GM19397 (cell line): ENCODE data around the gene NUDT7.
A peak's percentile ranks its signal among the peaks of the same experiment; 100 is the strongest.

Experiments used
- ATAC-seq: cut with Tn5 transposase; IDR thresholded peaks from one replicate; pipeline ENCODE4 v1.9.1; 2021; ENCODE audit warnings: mild to moderate bottlenecking, moderate library complexity; ENCODE audit not compliant: unreplicated experiment

The NUDT7 gene

GRCh38 chr16:77723108-77723514 lies 797 bp downstream of the NUDT7 start:
- ATAC-seq, result peak; percentile 4

- ATAC-seq, result no peak
Measured at GRCh38 chr16:77724174-77724573, 1.9 kb downstream of the NUDT7 start.

GRCh38 chr16:77729951-77730350 lies 7.6 kb downstream of the NUDT7 start:
- ATAC-seq, result no peak

GRCh38 chr16:77732241-77732946 lies 10.1 kb downstream of the NUDT7 start:
- ATAC-seq, result no peak

DNA sequence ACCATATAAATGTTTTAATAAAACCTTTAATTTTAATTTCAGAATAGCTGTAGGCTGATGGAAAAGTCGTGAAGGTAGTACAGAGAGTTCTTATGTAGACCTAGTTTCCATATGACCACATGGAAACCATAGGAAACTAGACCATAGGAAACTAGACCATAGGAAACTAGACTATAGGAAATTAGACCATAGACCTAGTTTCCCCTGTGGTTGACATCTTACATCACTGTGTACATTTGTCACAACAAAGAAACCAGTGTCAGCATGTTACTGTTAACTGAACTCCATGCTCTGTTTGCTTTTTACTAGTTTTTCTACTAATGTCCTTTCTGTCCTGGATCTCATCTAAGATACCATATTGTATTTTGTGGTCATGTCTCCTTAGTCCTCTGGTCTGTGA lies 14.6 kb downstream of the NUDT7 start:
- ATAC-seq, result no peak

GRCh38 chr16:77738706-77739558 lies 16.6 kb downstream of the NUDT7 start:
- ATAC-seq, result no peak

DNA sequence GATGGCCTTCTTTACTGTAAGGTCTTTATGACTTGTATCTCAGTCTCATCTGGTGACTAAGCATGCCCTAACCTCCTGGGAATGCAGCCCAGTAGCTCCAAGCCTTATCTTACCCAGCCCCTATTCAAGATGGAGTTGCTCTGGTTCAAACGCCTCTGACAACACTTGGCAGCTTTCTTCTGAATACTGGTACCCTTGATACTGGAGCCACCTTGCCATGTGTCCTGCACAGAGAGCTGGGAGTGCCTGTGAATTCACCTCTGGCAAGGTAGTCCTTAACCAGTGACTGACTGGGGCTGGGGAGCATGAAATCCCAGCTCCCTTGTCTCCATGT lies 17.2 kb downstream of the NUDT7 start:
- no peak for ATAC-seq

DNA sequence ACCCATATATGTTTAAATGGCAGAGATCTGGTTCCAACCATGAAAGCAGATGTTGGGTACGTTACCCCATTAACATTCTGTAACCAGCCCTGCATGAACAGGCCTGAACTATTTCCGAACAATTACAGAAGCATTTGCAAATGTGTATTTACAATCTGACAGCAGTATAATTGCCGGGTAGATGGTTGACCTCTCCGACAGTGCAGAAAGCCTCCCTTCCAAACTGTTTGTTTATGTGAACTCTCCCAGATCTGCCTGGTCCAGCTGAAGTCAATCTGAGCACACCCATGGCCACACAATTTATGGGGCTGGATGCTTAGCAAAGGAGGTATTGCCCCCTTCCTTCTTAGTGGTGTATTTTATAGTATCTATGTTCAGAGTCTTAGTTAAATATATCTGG lies 21.8 kb downstream of the NUDT7 start:
- ATAC-seq, result no peak

DNA sequence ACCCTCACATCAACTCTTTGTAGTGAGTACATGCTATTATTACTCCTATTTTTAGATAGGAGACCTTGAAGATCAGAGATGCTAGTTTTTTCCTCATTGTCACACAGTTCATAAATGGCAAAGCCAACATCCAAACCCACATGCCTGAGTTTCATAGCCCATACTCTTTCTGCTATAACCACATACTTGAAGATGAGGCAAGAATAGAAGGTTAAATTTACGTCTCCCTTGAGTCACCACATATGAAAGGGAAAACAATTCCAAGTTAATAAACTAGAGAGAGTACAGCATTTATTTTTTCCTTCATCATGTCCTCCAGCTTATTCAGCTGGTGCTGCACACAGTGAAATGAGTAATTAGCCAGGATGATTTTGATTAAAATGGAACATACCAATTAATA lies 23.7 kb downstream of the NUDT7 start:
- ATAC-seq, result no peak

- ATAC-seq, result no peak
Measured at GRCh38 chr16:77748421-77749005, 26.2 kb downstream of the NUDT7 start.

- ATAC-seq, result no peak
Measured at GRCh38 chr16:77749415-77749814, 27.1 kb downstream of the NUDT7 start.

- no peak for ATAC-seq
Measured at GRCh38 chr16:77758046-77758445, 35.7 kb downstream of the NUDT7 start.

DNA sequence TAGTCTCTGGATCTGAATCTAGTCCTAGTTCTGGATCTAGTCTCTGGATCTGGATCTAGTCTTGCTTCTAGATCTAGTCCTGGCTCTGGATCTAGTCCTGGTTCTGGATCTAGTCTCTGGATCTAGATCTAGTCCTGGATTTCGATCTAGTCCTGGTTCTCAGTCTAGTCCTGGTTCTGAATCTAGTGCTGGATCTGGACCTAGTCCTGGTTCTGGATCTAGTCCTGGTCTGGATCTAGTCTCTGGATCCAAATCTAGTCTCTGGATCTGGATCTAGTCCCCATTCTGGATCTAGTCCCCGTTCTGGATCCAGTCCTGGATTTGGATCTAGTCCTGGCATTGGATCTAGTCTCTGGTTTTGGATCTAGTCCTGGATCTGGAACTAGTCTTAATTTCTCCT lies 36.2 kb downstream of the NUDT7 start:
- no peak for ATAC-seq

- no peak for ATAC-seq
Measured at GRCh38 chr16:77759201-77759600, 36.9 kb downstream of the NUDT7 start.

DNA sequence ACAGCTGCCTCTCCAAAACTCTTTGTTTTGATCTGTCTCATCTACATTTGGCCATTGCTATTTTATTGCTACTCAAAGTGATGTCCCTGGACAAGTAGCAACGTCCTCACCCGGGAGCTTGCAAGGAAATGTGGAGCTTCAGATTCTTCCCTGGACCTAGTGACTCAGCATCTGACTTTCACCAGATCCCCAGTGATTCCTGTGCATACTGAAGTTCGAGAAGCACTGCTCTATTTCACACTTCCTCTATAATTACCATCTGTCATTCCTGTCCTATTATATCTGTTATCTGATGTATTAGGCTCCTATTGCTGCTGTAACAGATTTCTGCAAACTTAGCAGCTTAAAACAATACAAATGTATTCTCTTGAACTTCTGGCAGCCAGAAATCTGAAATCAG lies 37.5 kb downstream of the NUDT7 start:
- ATAC-seq, result no peak

DNA sequence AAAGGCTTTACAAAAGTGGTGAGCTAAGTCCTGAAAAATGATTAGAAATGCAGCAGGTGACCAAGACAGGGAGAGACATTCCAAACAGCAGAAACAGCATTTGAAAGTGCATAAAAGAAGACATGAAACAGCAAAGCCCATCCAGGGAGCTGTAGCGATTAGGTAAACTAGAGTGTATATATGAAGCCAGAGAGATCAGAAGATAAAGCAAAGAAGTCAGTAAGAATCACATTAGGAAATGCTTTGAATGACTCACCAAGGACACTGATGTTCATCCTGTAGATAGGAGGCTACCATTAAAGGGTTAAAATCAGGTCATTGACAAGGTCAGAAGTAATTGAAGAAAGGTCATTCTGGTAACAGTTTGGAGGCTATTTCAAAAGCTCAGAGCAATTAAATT lies 38.5 kb downstream of the NUDT7 start:
- no peak for ATAC-seq

DNA sequence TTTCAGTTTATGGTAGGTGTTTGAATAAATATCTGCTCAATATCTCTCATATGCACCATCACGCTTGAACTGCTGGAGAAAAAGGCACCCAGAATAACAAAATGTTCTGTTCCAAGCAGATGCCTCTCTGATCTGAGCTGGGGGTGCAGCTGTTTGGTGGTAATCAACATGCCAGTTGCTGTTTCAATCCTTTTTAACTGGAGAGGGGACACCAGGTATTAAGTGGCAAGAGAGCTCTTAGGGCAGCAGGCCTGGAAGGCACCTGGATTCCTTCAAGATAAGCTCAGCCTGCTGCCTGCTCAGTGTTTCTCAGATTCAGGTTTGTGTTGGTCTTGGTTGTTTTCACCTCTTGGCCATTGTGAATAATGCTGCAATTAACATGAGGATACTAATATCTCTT lies 38.9 kb downstream of the NUDT7 start:
- ATAC-seq, result no peak

GRCh38 chr16:77762262-77762661 lies 39.9 kb downstream of the NUDT7 start:
- ATAC-seq, result no peak

GRCh38 chr16:77763994-77764393 lies 41.7 kb downstream of the NUDT7 start:
- no peak for ATAC-seq

- ATAC-seq, result no peak
Measured at GRCh38 chr16:77767211-77767610, 44.9 kb downstream of the NUDT7 start.

DNA sequence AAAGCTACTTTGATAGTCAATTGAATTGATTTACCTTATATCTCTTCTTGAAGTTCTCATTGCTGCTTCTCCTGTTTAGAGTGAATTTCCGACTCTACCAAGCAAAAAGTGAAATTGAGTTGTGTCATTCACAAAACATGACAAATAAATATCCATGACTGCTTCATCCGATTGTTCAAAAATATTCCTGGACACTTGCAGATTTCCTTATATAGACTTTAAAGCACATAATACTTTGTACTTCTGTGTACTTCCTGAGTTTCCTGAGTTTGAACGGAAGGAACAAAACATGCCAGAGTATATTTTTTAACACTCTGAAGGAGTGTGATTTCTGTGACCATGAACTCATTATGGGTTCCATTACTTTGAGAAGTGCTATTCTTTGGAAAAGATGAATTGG lies 45.5 kb downstream of the NUDT7 start:
- no peak for ATAC-seq
